NCI-H187 (cell line): ENCODE data around the gene ECI1.
A peak's percentile ranks its signal among the peaks of the same experiment; 100 is the strongest.

Experiments used
- DNase-seq, 2 experiments: peaks; one replicate each; lab custom pipeline; 2025; lab: John Stamatoyannopoulos, UW

Gene ECI1

GRCh38 chr16:2251296-2252111 lies at the start of gene ECI1:
Gene ECI1 (minus strand): TSS chr16:2251587. CDS start chr16:2251566, 21 bp downstream.
- peak; percentile 92 to 96 for DNase-seq

- DNase-seq, result no peak
These were observed 48.5 kb upstream of the ECI1 start for GRCh38 chr16:2299915-2300192.

GRCh38 chr16:2299121-2299914 lies 47.9 kb upstream of the ECI1 start:
- DNase-seq, result no peak

- no peak for DNase-seq
These were observed 47.2 kb upstream of the ECI1 start for GRCh38 chr16:2298621-2299020.

- no peak for DNase-seq
These were observed 46.1 kb upstream of the ECI1 start for GRCh38 chr16:2297506-2297860.

- DNase-seq, result no peak
These were observed 45.5 kb upstream of the ECI1 start for GRCh38 chr16:2296661-2297505.

- no peak for DNase-seq
These were observed 43.8 kb upstream of the ECI1 start for GRCh38 chr16:2295056-2295798.

- no peak for DNase-seq
These were observed 40.8 kb upstream of the ECI1 start for GRCh38 chr16:2292221-2292620.

- DNase-seq, result no peak
These were observed 37.9 kb upstream of the ECI1 start for GRCh38 chr16:2289282-2289681.

- DNase-seq, result no peak
These were observed 37.3 kb upstream of the ECI1 start for GRCh38 chr16:2288726-2289125.

GRCh38 chr16:2287916-2288547 lies 36.6 kb upstream of the ECI1 start:
- DNase-seq, result no peak

- DNase-seq, result no peak
These were observed 35.2 kb upstream of the ECI1 start for GRCh38 chr16:2286550-2286949.

GRCh38 chr16:2285731-2286191 lies 34.4 kb upstream of the ECI1 start:
- DNase-seq, result no peak

- DNase-seq, result no peak
These were observed 33.6 kb upstream of the ECI1 start for GRCh38 chr16:2284797-2285576.

- DNase-seq, result no peak
These were observed 32.8 kb upstream of the ECI1 start for GRCh38 chr16:2284001-2284770.

- no peak for DNase-seq
These were observed 31.6 kb upstream of the ECI1 start for GRCh38 chr16:2282866-2283555.

GRCh38 chr16:2282262-2282661 lies 30.9 kb upstream of the ECI1 start:
- DNase-seq, result no peak

GRCh38 chr16:2280981-2281542 lies 29.7 kb upstream of the ECI1 start:
- no peak for DNase-seq

- DNase-seq, result no peak
These were observed 29.1 kb upstream of the ECI1 start for GRCh38 chr16:2280461-2280860.
